ENCODE measurements around the gene UTP14A.
"Not testable (repeated sequence)": the region's sequence is repeated elsewhere in the genome, so short reads cannot be mapped to it uniquely, and the experiment has no call there.

Gene UTP14A

GRCh38 chrX:129905787-129906580 is at the start of gene UTP14A:
TSS of gene UTP14A (plus strand) at chrX:129906164. CDS start at chrX:129906211, 47 bp downstream.
- peak; percentile 63 for DNase-seq (ENCODE audit: low read depth)

GRCh38 chrX:129859134-129859533 is 46.8 kb upstream of the UTP14A start:
- not testable (repeated sequence) for DNase-seq (ENCODE audit: low read depth)

- not testable (repeated sequence) for DNase-seq (ENCODE audit: low read depth)
Observed at GRCh38 chrX:129866321-129866720, 39.6 kb upstream of the UTP14A start.

GRCh38 chrX:129872524-129872923 is 33.4 kb upstream of the UTP14A start:
- no peak for DNase-seq (ENCODE audit: low read depth)

GRCh38 chrX:129875669-129876068 is 30.3 kb upstream of the UTP14A start:
- DNase-seq (ENCODE audit: low read depth) = peak; percentile 55

- DNase-seq (ENCODE audit: low read depth) = peak; percentile 9
Observed at GRCh38 chrX:129876771-129877305, 29.1 kb upstream of the UTP14A start.

- DNase-seq (ENCODE audit: low read depth) = no peak
Observed at GRCh38 chrX:129877401-129877800, 28.6 kb upstream of the UTP14A start.

GRCh38 chrX:129900054-129900453 is 5.9 kb upstream of the UTP14A start:
- DNase-seq (ENCODE audit: low read depth) = no peak

GRCh38 chrX:129908636-129909035 is 2.7 kb downstream of the UTP14A start:
- DNase-seq (ENCODE audit: low read depth) = no peak

- DNase-seq (ENCODE audit: low read depth) = no peak
Observed at GRCh38 chrX:129925305-129926092, 19.5 kb downstream of the UTP14A start.

- DNase-seq (ENCODE audit: low read depth) = no peak
Observed at GRCh38 chrX:129930941-129931410, 25.0 kb downstream of the UTP14A start.

- peak; percentile 53 for DNase-seq (ENCODE audit: low read depth)
Observed at GRCh38 chrX:129931411-129932015, 25.5 kb downstream of the UTP14A start.

GRCh38 chrX:129932016-129932820 is 26.3 kb downstream of the UTP14A start:
- DNase-seq (ENCODE audit: low read depth) = peak; percentile 28

GRCh38 chrX:129932821-129933321 is 26.9 kb downstream of the UTP14A start:
- DNase-seq (ENCODE audit: low read depth) = no peak

- no peak for DNase-seq (ENCODE audit: low read depth)
Observed at GRCh38 chrX:129933700-129934099, 27.7 kb downstream of the UTP14A start.

- DNase-seq (ENCODE audit: low read depth) = no peak
Observed at GRCh38 chrX:129934461-129934860, 28.5 kb downstream of the UTP14A start.

GRCh38 chrX:129934952-129935351 is 29.0 kb downstream of the UTP14A start:
- DNase-seq (ENCODE audit: low read depth) = no peak

- no peak for DNase-seq (ENCODE audit: low read depth)
Observed at GRCh38 chrX:129938081-129938480, 32.1 kb downstream of the UTP14A start.

- DNase-seq (ENCODE audit: low read depth) = no peak
Observed at GRCh38 chrX:129939986-129940385, 34.0 kb downstream of the UTP14A start.

GRCh38 chrX:129940721-129941120 is 34.8 kb downstream of the UTP14A start:
- DNase-seq (ENCODE audit: low read depth) = no peak

GRCh38 chrX:129945131-129945530 is 39.2 kb downstream of the UTP14A start:
- DNase-seq (ENCODE audit: low read depth) = no peak

Measured in HS-5 (cell line).